ENCODE data around the gene PTPRG. TPM values are rescaled to one million over a fixed set of nuclear protein-coding genes. Genes with fewer than 3 reads are reported as not detected.

PTPRG gene
- total RNA-seq, 2 experiments from 2014 or later = 0.13 to 0.70 TPM

DNA sequence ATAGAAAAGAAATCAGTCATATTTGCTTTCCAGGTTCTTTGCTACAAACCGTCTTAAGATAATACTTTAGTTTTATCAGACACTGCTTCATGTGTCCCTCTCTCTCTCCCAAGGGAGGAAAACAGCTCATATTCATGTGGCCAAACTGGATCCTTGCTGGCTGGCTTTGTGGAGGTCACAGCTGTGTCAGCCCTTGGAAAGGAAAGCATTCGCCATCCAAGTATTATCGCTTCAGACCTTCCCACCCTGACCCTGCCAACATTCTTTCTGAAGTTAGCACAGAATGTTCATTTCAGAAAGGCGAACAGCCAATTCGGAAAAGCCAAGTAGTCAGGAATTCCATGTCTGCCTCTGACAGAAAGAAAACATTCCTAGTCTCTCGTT lies 598.3 kb downstream of the PTPRG start:
- H3K27ac ChIP-seq (ENCODE audit: low read depth, low read length, poor library complexity, severe bottlenecking) = no peak overlapping the region
- H3K9me2 ChIP-seq (ENCODE audit: insufficient read depth, low read length) = no peaks in the 10 kb centered on the region
- intact Hi-C loops (cut with micrococcal nuclease; ENCODE audit: unreplicated experiment) = no loop called here
- H3K36me3 ChIP-seq (ENCODE audit: insufficient read depth, low read length) = no peaks in the 10 kb centered on the region
- H3K4me2 ChIP-seq (ENCODE audit: low read length) = no peak overlapping the region
- no peaks in the 10 kb centered on the region for H3K9me3 ChIP-seq (ENCODE audit: low read length)
- TF ChIP-seq EZH2phosphoT487 (IDR thresholded peaks at IDR 0.05; ENCODE audit: borderline replicate concordance, low read depth, low read length) = no peak
- TF ChIP-seq, protein P1, sequence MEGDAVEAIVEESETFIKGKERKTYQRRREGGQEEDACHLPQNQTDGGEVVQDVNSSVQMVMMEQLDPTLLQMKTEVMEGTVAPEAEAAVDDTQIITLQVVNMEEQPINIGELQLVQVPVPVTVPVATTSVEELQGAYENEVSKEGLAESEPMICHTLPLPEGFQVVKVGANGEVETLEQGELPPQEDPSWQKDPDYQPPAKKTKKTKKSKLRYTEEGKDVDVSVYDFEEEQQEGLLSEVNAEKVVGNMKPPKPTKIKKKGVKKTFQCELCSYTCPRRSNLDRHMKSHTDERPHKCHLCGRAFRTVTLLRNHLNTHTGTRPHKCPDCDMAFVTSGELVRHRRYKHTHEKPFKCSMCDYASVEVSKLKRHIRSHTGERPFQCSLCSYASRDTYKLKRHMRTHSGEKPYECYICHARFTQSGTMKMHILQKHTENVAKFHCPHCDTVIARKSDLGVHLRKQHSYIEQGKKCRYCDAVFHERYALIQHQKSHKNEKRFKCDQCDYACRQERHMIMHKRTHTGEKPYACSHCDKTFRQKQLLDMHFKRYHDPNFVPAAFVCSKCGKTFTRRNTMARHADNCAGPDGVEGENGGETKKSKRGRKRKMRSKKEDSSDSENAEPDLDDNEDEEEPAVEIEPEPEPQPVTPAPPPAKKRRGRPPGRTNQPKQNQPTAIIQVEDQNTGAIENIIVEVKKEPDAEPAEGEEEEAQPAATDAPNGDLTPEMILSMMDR (conservative IDR thresholded peaks at IDR 0.05; ENCODE audit: low read length) = no peak
- no peak overlapping the region for H3K4me3 ChIP-seq (ENCODE audit: low read depth, low read length, poor library complexity, severe bottlenecking)
- H4K20me1 ChIP-seq (ENCODE audit: insufficient read depth, low read length) = no peaks in the 10 kb centered on the region
- ChIA-PET POLR2A (no interaction called here), CTCF (ENCODE audit: unreplicated experiment) (no interaction called here)
- H3K4me1 ChIP-seq (ENCODE audit: insufficient read depth, low read length, poor library complexity, severe bottlenecking) = no peaks in the 10 kb centered on the region
- no TSS peak for BruUV-seq (replicated peaks)
- no peak for DNase-seq (ENCODE audit: low spot score)
- H2AFZ ChIP-seq (ENCODE audit: low read length) = no peak overlapping the region
- no peaks in the 10 kb centered on the region for H3K79me2 ChIP-seq (ENCODE audit: insufficient read depth, low read depth, low read length)

DNA sequence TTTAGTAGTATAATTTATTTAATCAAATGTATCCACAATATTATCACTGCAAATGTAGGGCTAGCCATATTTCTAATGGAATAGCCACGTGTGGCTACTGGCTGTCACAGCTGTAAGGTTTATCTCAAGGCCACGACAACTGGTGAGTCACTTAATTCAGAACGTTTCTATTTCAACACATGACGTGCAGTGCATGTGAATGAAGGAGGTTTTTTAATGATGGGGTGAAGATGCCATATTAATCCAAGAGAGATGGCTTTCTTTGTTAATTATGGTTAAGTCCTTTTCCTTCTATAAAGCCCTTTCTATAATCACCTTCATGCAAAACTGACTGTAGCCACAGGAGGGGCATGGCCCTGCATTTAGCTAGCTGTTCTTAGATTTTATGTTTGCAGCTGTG lies 600.0 kb downstream of the PTPRG start:
- no peaks in the 10 kb centered on the region for H3K36me3 ChIP-seq (ENCODE audit: insufficient read depth, low read length)
- no peak overlapping the region for H2AFZ ChIP-seq (ENCODE audit: low read length)
- intact Hi-C loops (cut with micrococcal nuclease; ENCODE audit: unreplicated experiment) = no loop called here
- no peak overlapping the region for H3K4me3 ChIP-seq (ENCODE audit: low read depth, low read length, poor library complexity, severe bottlenecking)
- TF ChIP-seq, protein P1 (conservative IDR thresholded peaks at IDR 0.05; ENCODE audit: low read length) = no peak
- no peak for TF ChIP-seq EZH2phosphoT487 (IDR thresholded peaks at IDR 0.05; ENCODE audit: borderline replicate concordance, low read depth, low read length)
- no peaks in the 10 kb centered on the region for H4K20me1 ChIP-seq (ENCODE audit: insufficient read depth, low read length)
- no peaks in the 10 kb centered on the region for H3K9me2 ChIP-seq (ENCODE audit: insufficient read depth, low read length)
- DNase-seq (ENCODE audit: low spot score) = no peak
- no peaks in the 10 kb centered on the region for H3K9me3 ChIP-seq (ENCODE audit: low read length)
- CTCF ChIA-PET (ENCODE audit: unreplicated experiment) = no interaction called here
- POLR2A ChIA-PET = no interaction called here
- H3K4me2 ChIP-seq (ENCODE audit: low read length) = no peak overlapping the region
- H3K4me1 ChIP-seq (ENCODE audit: insufficient read depth, low read length, poor library complexity, severe bottlenecking) = no peaks in the 10 kb centered on the region
- no TSS peak for BruUV-seq (replicated peaks)
- no peak overlapping the region for H3K27ac ChIP-seq (ENCODE audit: low read depth, low read length, poor library complexity, severe bottlenecking)
- H3K79me2 ChIP-seq (ENCODE audit: insufficient read depth, low read depth, low read length) = no peaks in the 10 kb centered on the region

DNA sequence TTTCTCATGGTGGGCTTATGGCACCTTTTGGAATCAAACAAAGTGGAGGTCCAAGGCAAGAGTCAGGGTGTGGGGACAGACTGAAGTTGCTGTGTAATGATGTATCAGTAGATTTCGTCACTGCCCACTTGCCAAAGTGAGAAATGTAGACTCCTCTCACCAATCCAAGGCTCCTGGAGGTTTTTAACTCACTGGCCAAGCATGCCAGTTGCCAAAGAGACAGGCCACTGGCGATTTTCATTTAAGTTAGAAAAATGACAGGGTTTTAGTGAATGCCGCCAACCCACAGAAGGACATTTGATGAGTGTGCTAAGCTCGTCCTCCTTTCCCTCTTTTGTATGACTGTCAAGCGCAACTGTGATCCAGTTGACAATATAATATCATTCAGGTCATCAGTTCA lies 602.8 kb downstream of the PTPRG start:
- TF ChIP-seq, protein P1 (conservative IDR thresholded peaks at IDR 0.05; ENCODE audit: low read length) = no peak
- BruUV-seq (replicated peaks) = no TSS peak
- POLR2A ChIA-PET = no interaction called here

More for the DNA sequence above, 602.8 kb downstream of the PTPRG start:
- Histone ChIP-seq H3K4me3 (ENCODE audit: low read depth, low read length, poor library complexity, severe bottlenecking) (no peak overlapping the region), H3K27ac (ENCODE audit: low read depth, low read length, poor library complexity, severe bottlenecking) (no peak overlapping the region), H4K20me1 (ENCODE audit: insufficient read depth, low read length) (no peaks in the 10 kb centered on the region), H3K36me3 (ENCODE audit: insufficient read depth, low read length) (no peaks in the 10 kb centered on the region), H2AFZ (ENCODE audit: low read length) (no peak overlapping the region), H3K79me2 (ENCODE audit: insufficient read depth, low read depth, low read length) (no peaks in the 10 kb centered on the region), H3K9me2 (ENCODE audit: insufficient read depth, low read length) (no peaks in the 10 kb centered on the region), H3K4me1 (ENCODE audit: insufficient read depth, low read length, poor library complexity, severe bottlenecking) (no peaks in the 10 kb centered on the region), H3K4me2 (ENCODE audit: low read length) (no peak overlapping the region), H3K9me3 (ENCODE audit: low read length) (no peaks in the 10 kb centered on the region)
- intact Hi-C loops (cut with micrococcal nuclease; ENCODE audit: unreplicated experiment) = no loop called here
- no peak for DNase-seq (ENCODE audit: low spot score)
- CTCF ChIA-PET (ENCODE audit: unreplicated experiment) = no interaction called here
